Measurements from ENCODE around the gene OR2T27. TPM values are rescaled to one million over a fixed set of nuclear protein-coding genes. Genes with fewer than 3 reads are reported as not detected.
"Not testable (repeated sequence)": the region's sequence is repeated elsewhere in the genome, so short reads cannot be mapped to it uniquely, and the experiment has no call there.

Gene OR2T27
- total and polyA plus RNA-seq, 2 donors (not counting 3 experiments of a cell fraction or from before 2014, with no cell fraction given), result not detected

- H4K20me1 ChIP-seq (replicated peaks; ENCODE audit: control insufficient read depth, extremely low read depth, insufficient read depth, low read length); dilution Hi-C loops (cut with MboI; ENCODE audit: extremely low pct_ligation_motif_present, low sequenced_read_pairs): not testable (repeated sequence)
Observed at GRCh38 chr1:248634991-248635390, 20.3 kb downstream of the OR2T27 start, which contains the start of gene OR2T11. Gene OR2T11 (minus strand): TSS chr1:248635091. CDS start chr1:248627128, 7,963 bp downstream.

GRCh38 chr1:248631354-248632008 is 23.8 kb downstream of the OR2T27 start:
- no peak overlapping the region for H3K4me2 ChIP-seq (ENCODE audit: insufficient read depth, low read length)
- dilution Hi-C loops (cut with MboI; ENCODE audit: extremely low pct_ligation_motif_present, low sequenced_read_pairs) (no loop called here), intact Hi-C loops (cut with micrococcal nuclease) (no loop called here)
- no TSS peak for BruUV-seq (replicated peaks)
- no peaks in the 10 kb centered on the region for H3K27me3 ChIP-seq (ENCODE audit: control insufficient read depth in 2 of 2, insufficient read depth in 2 of 2, low read length in 2 of 2)
- DNase-seq (ENCODE audit: low read depth, low spot score) (no peak), FAIRE-seq (no peak)
- ChIA-PET CTCF (no interaction called here), POLR2A (no interaction called here)
- TF ChIP-seq POLR2AphosphoS5 (IDR thresholded peaks at IDR 0.05; ENCODE audit: insufficient read depth, low read depth, low read length) (no peak), FOS (IDR thresholded peaks at IDR 0.05; ENCODE audit: borderline replicate concordance, insufficient read depth, low read length) (no peak), JUN (IDR thresholded peaks at IDR 0.05; ENCODE audit: borderline replicate concordance, insufficient read depth, insufficient read length, low read depth) (no peak), POLR2A (IDR thresholded peaks at IDR 0.05; ENCODE audit: low read depth, low read length) (no peak), MYC (IDR thresholded peaks at IDR 0.05; ENCODE audit: low read depth, low read length) (no peak)
- H3K4me3 ChIP-seq (replicated peaks in 1 of 3; ENCODE audit: insufficient read depth in 1 of 3, low read depth in 1 of 3, low read length in 3 of 3), result no peak overlapping the region
- H3K9me3 ChIP-seq (replicated peaks; ENCODE audit: control insufficient read depth, insufficient read depth, low read length), result peaks cover 3% of the 10 kb centered on the region
- no peaks in the 10 kb centered on the region for H3K79me2 ChIP-seq (ENCODE audit: control insufficient read depth, insufficient read depth, low read length)
- no peak overlapping the region for H2AFZ ChIP-seq (ENCODE audit: low read depth, low read length)
- H3K4me1 ChIP-seq (ENCODE audit: control insufficient read depth, extremely low read depth, insufficient read depth, low read length), result no peaks in the 10 kb centered on the region
- H3K9ac ChIP-seq (replicated peaks; ENCODE audit: extremely low read depth, insufficient read depth, low read length), result no peak overlapping the region
- no peaks in the 10 kb centered on the region for H4K20me1 ChIP-seq (replicated peaks; ENCODE audit: control insufficient read depth, extremely low read depth, insufficient read depth, low read length)
- no peaks in the 10 kb centered on the region for H3K36me3 ChIP-seq (ENCODE audit: control insufficient read depth in 2 of 2, extremely low read depth in 1 of 2, insufficient read depth in 2 of 2, low read length in 2 of 2)
- no peak overlapping the region for H3K27ac ChIP-seq (ENCODE audit: insufficient read depth, low read depth, low read length)
- no peaks in the 10 kb centered on the region for H3K9me1 ChIP-seq (replicated peaks; ENCODE audit: control insufficient read depth, extremely low read depth, insufficient read depth, low read length)

More at GRCh38 chr1:248634991-248635390, 20.3 kb downstream of the OR2T27 start, which contains the start of gene OR2T11:
- CTCF ChIA-PET; H3K9ac ChIP-seq (replicated peaks; ENCODE audit: extremely low read depth, insufficient read depth, low read length); H3K4me3 ChIP-seq (replicated peaks in 1 of 3; ENCODE audit: insufficient read depth in 1 of 3, low read depth in 1 of 3, low read length in 3 of 3); FAIRE-seq; H3K4me2 ChIP-seq (ENCODE audit: insufficient read depth, low read length); H3K27me3 ChIP-seq (ENCODE audit: control insufficient read depth in 2 of 2, insufficient read depth in 2 of 2, low read length in 2 of 2); H3K9me1 ChIP-seq (replicated peaks; ENCODE audit: control insufficient read depth, extremely low read depth, insufficient read depth, low read length); H2AFZ ChIP-seq (ENCODE audit: low read depth, low read length); POLR2A ChIA-PET; BruUV-seq (replicated peaks); H3K79me2 ChIP-seq (ENCODE audit: control insufficient read depth, insufficient read depth, low read length); H3K36me3 ChIP-seq (ENCODE audit: control insufficient read depth in 2 of 2, extremely low read depth in 1 of 2, insufficient read depth in 2 of 2, low read length in 2 of 2); intact Hi-C loops (cut with micrococcal nuclease); H3K27ac ChIP-seq (ENCODE audit: insufficient read depth, low read depth, low read length); DNase-seq (ENCODE audit: low read depth, low spot score); H3K4me1 ChIP-seq (ENCODE audit: control insufficient read depth, extremely low read depth, insufficient read depth, low read length); H3K9me3 ChIP-seq (replicated peaks; ENCODE audit: control insufficient read depth, insufficient read depth, low read length): not testable (repeated sequence)
